PC-9 (cell line): ENCODE measurements around the gene CCDC8. TPM values are rescaled to one million over a fixed set of nuclear protein-coding genes. Genes with fewer than 3 reads are reported as not detected.
"Not testable (repeated sequence)": the region's sequence is repeated elsewhere in the genome, so short reads cannot be mapped to it uniquely, and the experiment has no call there.

Experiments
- BruUV-seq: library from RNA; stranded (reverse); fragments of 400-500 nt; replicated peaks from 2 replicates; lab custom pipeline; 2021; lab: Mats Ljungman, UMichigan
- CTCF ChIA-PET: fragments of 300-600 bp; sonication (Branson Sonifier 250); formaldehyde crosslinking; loops from one replicate; lab custom pipeline; 2022; ENCODE audit warnings: antibody characterized with exemption; lab: Charles Lee
- POLR2A ChIA-PET: fragments of 300-600 bp; sonication (Branson Sonifier 250); formaldehyde crosslinking; loops from one replicate; lab custom pipeline; 2022; ENCODE audit warnings: antibody characterized with exemption; ENCODE audit not compliant: unreplicated experiment; lab: Charles Lee
- DNase-seq, 2 experiments: peaks; one replicate each; pipeline versions ENCODE4 v3.0.0 to v3.0.0-alpha.2; 2015 to 2022; ENCODE audit warnings: mixed read lengths in 1 of 2
- H2AFZ ChIP-seq: fragments of 200-600 bp; sonication (generic); 2 replicates; pipeline ENCODE4 v1.8.1; 2017; ENCODE audit warnings: antibody characterized with exemption
- H3F3A ChIP-seq: fragments of 200-600 bp; sonication (generic); 2 replicates; pipeline ENCODE4 v1.8.1; 2017; ENCODE audit warnings: antibody characterized with exemption, mild to moderate bottlenecking, low read depth; ENCODE audit not compliant: insufficient read depth
- H3K27ac ChIP-seq: fragments of 200-600 bp; sonication (generic); 2 replicates; pipeline ENCODE4 v1.6.1; 2016; ENCODE audit warnings: mixed run types
- H3K27me3 ChIP-seq: fragments of 200-600 bp; sonication (generic); 2 replicates; pipeline ENCODE4 v1.6.1; 2016; ENCODE audit warnings: low read depth, mixed run types; ENCODE audit not compliant: insufficient read depth
- H3K36me3 ChIP-seq: fragments of 200-600 bp; sonication (generic); 2 replicates; pipeline ENCODE4 v1.6.1; 2016; ENCODE audit warnings: low read depth, mixed run types
- H3K4me1 ChIP-seq: fragments of 200-600 bp; sonication (generic); replicated peaks from 2 replicates; pipeline ENCODE4 v1.6.1; 2016; ENCODE audit warnings: mixed run types; ENCODE audit not compliant: insufficient read depth
- H3K4me2 ChIP-seq: fragments of 200-600 bp; sonication (generic); 2 replicates; pipeline ENCODE4 v1.6.1; 2017; ENCODE audit warnings: mixed run types
- H3K4me3 ChIP-seq: fragments of 200-600 bp; sonication (generic); 2 replicates; pipeline ENCODE4 v1.6.1; 2016; ENCODE audit warnings: mixed run types
- H3K79me2 ChIP-seq: fragments of 200-600 bp; sonication (generic); 2 replicates; pipeline ENCODE4 v1.6.1; 2017; ENCODE audit warnings: low read depth, mixed run types
- H3K9me2 ChIP-seq: fragments of 200-600 bp; sonication (generic); 2 replicates; pipeline ENCODE4 v1.8.1; 2017; ENCODE audit warnings: mild to moderate bottlenecking; ENCODE audit not compliant: insufficient read depth
- H3K9me3 ChIP-seq: fragments of 200-600 bp; sonication (generic); 2 replicates; pipeline ENCODE4 v1.8.1; 2016; ENCODE audit warnings: low read depth; ENCODE audit not compliant: insufficient read depth
- H4K20me1 ChIP-seq: fragments of 200-600 bp; sonication (generic); 2 replicates; pipeline ENCODE4 v1.8.1; 2017; ENCODE audit not compliant: insufficient read depth
- CTCF ChIP-seq: fragments of 200-600 bp; sonication (generic); conservative IDR thresholded peaks from 2 replicates; pipeline ENCODE4 v1.6.1; 2017; ENCODE audit warnings: mixed run types, antibody characterized with exemption, mild to moderate bottlenecking, moderate library complexity
- EZH2 ChIP-seq: fragments of 200-600 bp; sonication (generic); IDR thresholded peaks from 2 replicates; pipeline ENCODE4 v1.8.0; 2017; ENCODE audit warnings: antibody characterized with exemption, low read depth
- intact Hi-C: fragments of 100-400 bp; cut with micrococcal nuclease; formaldehyde crosslinking; loops from one replicate; pipeline ENCODE4 v1.10.0; 2022; ENCODE audit not compliant: unreplicated experiment
- total RNA-seq: library from RNA; stranded (reverse); gene quantifications from 2 replicates; pipeline ENCODE4 v1.2.3, GENCODE V29; 2021

Gene CCDC8
- total RNA-seq, 1 experiment from 2014 or later: 4.2 TPM

- H3K4me2 ChIP-seq: no peak overlapping the region
- no peaks in the 10 kb centered on the region for H4K20me1 ChIP-seq
- no peaks in the 10 kb centered on the region for H3K36me3 ChIP-seq
- DNase-seq: no peak
- no peaks in the 10 kb centered on the region for H3K9me2 ChIP-seq
- intact Hi-C loops: no loop called here
- ChIA-PET POLR2A (interaction anchor here (0.6 kb wide), 1 partner anchor 30 kb away, joined by 3 read pairs; no protein-coding TSS in a partner anchor), CTCF (interaction anchor here (0.6 kb wide), 1 partner anchor 13 kb away, joined by 6 read pairs; no protein-coding TSS in a partner anchor)
- H3K9me3 ChIP-seq: no peaks in the 10 kb centered on the region
- no peaks in the 10 kb centered on the region for H3K79me2 ChIP-seq
- TF ChIP-seq CTCF (no peak), EZH2 (no peak)
- H2AFZ ChIP-seq: no peak overlapping the region
- no TSS peak for BruUV-seq
- H3K27me3 ChIP-seq: peaks cover 47% of the 10 kb centered on the region
- H3K4me3 ChIP-seq: no peak overlapping the region
- H3K27ac ChIP-seq: no peak overlapping the region
- H3K4me1 ChIP-seq: no peaks in the 10 kb centered on the region
- no peaks in the 10 kb centered on the region for H3F3A ChIP-seq
Observed at GRCh38 chr19:46404055-46404752, 9.2 kb downstream of the CCDC8 start.

GRCh38 chr19:46402725-46403124, 10.6 kb downstream of the CCDC8 start:
- Histone ChIP-seq H3K4me3 (no peak overlapping the region), H2AFZ (no peak overlapping the region), H3F3A (no peaks in the 10 kb centered on the region), H3K27ac (no peak overlapping the region), H3K4me2 (no peak overlapping the region), H3K9me3 (no peaks in the 10 kb centered on the region), H3K9me2 (no peaks in the 10 kb centered on the region), H3K36me3 (no peaks in the 10 kb centered on the region), H3K4me1 (no peaks in the 10 kb centered on the region), H4K20me1 (no peaks in the 10 kb centered on the region), H3K27me3 (peaks cover 41% of the 10 kb centered on the region), H3K79me2 (no peaks in the 10 kb centered on the region)
- POLR2A ChIA-PET: no interaction called here
- TF ChIP-seq EZH2: no peak
- TF ChIP-seq CTCF: no peak
- CTCF ChIA-PET: interaction anchor here (0.7 to 0.8 kb wide), 2 partner anchors 85 to 567 kb away, joined by 3 to 4 read pairs; no protein-coding TSS in a partner anchor
- intact Hi-C loops: loop anchor here (1.0 to 2.0 kb wide), 2 partner anchors 85 to 110 kb away; no protein-coding TSS in a partner anchor
- DNase-seq: no peak
- BruUV-seq: no TSS peak

- CTCF ChIA-PET: interaction anchor here (0.6 kb wide), 2 partner anchors 79 to 140 kb away, joined by 5 to 10 read pairs; no protein-coding TSS in a partner anchor
- H4K20me1 ChIP-seq, POLR2A ChIA-PET, intact Hi-C loops, H3K79me2 ChIP-seq, H3K9me2 ChIP-seq, BruUV-seq, H2AFZ ChIP-seq, H3K4me3 ChIP-seq, H3K27me3 ChIP-seq, H3K27ac ChIP-seq, H3K4me1 ChIP-seq, H3K36me3 ChIP-seq, DNase-seq, H3K9me3 ChIP-seq, H3K4me2 ChIP-seq: not testable (repeated sequence)
- peaks cover 15% of the 10 kb centered on the region for H3F3A ChIP-seq
Observed at GRCh38 chr19:46397801-46398479, 15.4 kb downstream of the CCDC8 start.
